IMR-90 (cell line): ENCODE results near the gene ANKRD11.

Experiments
- CEBPB ChIP-seq: IDR thresholded peaks from 2 replicates; pipeline ENCODE4 v1.6.1; 2012; ENCODE audit warnings: low read depth, low read length, improper control_type of control experiment
- FOS ChIP-seq: fragments of 150-350 bp; IDR thresholded peaks from 2 replicates; pipeline ENCODE4 v1.6.1; 2016; ENCODE audit warnings: low read depth, low read length
- MXI1 ChIP-seq: IDR thresholded peaks from 2 replicates; pipeline ENCODE4 v1.6.1; 2012; ENCODE audit warnings: low read depth, mild to moderate bottlenecking, low read length, moderate library complexity, borderline replicate concordance
- POLR2A ChIP-seq: IDR thresholded peaks from 2 replicates; pipeline ENCODE4 v1.6.1; 2012; ENCODE audit warnings: mild to moderate bottlenecking, low read depth, low read length
- RFX5 ChIP-seq: IDR thresholded peaks from 2 replicates; pipeline ENCODE4 v1.8.0; 2012; ENCODE audit warnings: low read depth, mild to moderate bottlenecking, low read length, moderate library complexity
- TF ChIP-seq, protein P1 (sequence below): conservative IDR thresholded peaks from 2 replicates; pipeline ENCODE4 v1.5.1; 2012; ENCODE audit warnings: mild to moderate bottlenecking, low read depth, low read length, improper control_type of control experiment

DNA sequence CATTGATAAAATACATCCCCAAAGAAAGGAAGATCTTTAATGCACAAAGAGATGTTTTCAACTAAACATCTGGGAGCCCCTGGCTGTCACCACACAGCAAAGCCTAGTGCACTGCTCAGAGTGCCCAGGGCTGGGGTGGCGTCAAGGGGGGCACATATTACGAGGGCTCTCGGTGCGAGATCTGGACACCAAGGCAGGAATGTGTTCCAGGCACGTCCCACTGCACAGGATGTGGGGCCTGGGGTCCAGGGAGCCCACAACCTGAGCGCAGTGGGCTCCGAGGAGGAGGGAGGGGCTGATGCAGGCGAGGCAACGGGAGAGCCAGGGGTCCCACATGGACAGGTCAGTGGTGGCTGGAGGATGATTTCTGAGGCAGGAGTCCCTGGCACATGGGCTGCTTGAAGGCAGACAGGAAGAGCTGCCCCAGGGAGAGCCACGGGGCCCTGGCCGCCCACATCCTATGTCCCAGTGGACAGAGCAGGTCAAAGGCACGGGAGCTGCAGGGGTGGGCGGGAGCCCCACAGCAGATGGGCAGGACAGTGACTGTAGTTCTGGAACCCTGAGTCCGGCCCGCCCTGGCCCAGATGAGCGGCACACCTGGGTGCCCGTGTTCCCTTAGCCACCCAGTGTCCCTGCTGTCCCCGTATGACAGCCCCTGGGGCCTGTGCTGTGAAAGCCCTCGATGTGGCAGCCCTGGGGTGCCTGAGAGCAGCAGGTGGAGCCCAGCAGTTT is 216.5 kb downstream of the ANKRD11 start:
- TF ChIP-seq, protein P1, sequence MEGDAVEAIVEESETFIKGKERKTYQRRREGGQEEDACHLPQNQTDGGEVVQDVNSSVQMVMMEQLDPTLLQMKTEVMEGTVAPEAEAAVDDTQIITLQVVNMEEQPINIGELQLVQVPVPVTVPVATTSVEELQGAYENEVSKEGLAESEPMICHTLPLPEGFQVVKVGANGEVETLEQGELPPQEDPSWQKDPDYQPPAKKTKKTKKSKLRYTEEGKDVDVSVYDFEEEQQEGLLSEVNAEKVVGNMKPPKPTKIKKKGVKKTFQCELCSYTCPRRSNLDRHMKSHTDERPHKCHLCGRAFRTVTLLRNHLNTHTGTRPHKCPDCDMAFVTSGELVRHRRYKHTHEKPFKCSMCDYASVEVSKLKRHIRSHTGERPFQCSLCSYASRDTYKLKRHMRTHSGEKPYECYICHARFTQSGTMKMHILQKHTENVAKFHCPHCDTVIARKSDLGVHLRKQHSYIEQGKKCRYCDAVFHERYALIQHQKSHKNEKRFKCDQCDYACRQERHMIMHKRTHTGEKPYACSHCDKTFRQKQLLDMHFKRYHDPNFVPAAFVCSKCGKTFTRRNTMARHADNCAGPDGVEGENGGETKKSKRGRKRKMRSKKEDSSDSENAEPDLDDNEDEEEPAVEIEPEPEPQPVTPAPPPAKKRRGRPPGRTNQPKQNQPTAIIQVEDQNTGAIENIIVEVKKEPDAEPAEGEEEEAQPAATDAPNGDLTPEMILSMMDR = no peak
- TF ChIP-seq POLR2A (no peak), RFX5 (no peak), MXI1 (no peak), CEBPB (no peak), FOS (no peak)
